CD4-positive, alpha-beta T cell treated with Interferon alpha-2 for 1 hour (primary cell): ENCODE data around the gene ISYNA1.

Source experiments
- DNase-seq, 2 donors: peaks; one replicate each; pipeline ENCODE4 v3.0.0-alpha.2; 2020 to 2022

ISYNA1 gene

GRCh38 chr19:18430417-18431144 lies 7.4 kb downstream of the ISYNA1 start:
- DNase-seq: no peak

GRCh38 chr19:18429717-18430416 lies 8.1 kb downstream of the ISYNA1 start:
- DNase-seq: peak in 1 of 2 donors; percentile 49

GRCh38 chr19:18428787-18429674 lies 8.9 kb downstream of the ISYNA1 start:
- DNase-seq: peak; percentile 89 to 92

- no peak for DNase-seq
Observed at GRCh38 chr19:18428173-18428786, 9.7 kb downstream of the ISYNA1 start.

- no peak for DNase-seq
Observed at GRCh38 chr19:18427743-18428113, 10.2 kb downstream of the ISYNA1 start.

GRCh38 chr19:18427080-18427742 lies 10.7 kb downstream of the ISYNA1 start:
- no peak for DNase-seq

GRCh38 chr19:18426416-18426767 lies 11.5 kb downstream of the ISYNA1 start:
- DNase-seq: no peak

GRCh38 chr19:18425515-18426415 lies 12.2 kb downstream of the ISYNA1 start:
- no peak for DNase-seq

GRCh38 chr19:18424890-18425514 lies 12.9 kb downstream of the ISYNA1 start:
- no peak for DNase-seq

- no peak for DNase-seq
Observed at GRCh38 chr19:18424122-18424889, 13.6 kb downstream of the ISYNA1 start.

GRCh38 chr19:18423258-18424020 lies 14.5 kb downstream of the ISYNA1 start:
- no peak for DNase-seq

GRCh38 chr19:18422530-18423191 lies 15.3 kb downstream of the ISYNA1 start:
- DNase-seq: peak in 1 of 2 donors; percentile 65

- DNase-seq: no peak
Observed at GRCh38 chr19:18421371-18421959, 16.5 kb downstream of the ISYNA1 start.

- no peak for DNase-seq
Observed at GRCh38 chr19:18420930-18421329, 17.0 kb downstream of the ISYNA1 start.

- peak in 1 of 2 donors; percentile 62 for DNase-seq
Observed at GRCh38 chr19:18419699-18420460, 18.1 kb downstream of the ISYNA1 start.

- peak; percentile 75 to 84 for DNase-seq
Observed at GRCh38 chr19:18419195-18419698, 18.7 kb downstream of the ISYNA1 start, which contains the start of gene SSBP4. TSS of gene SSBP4 (plus strand) at chr19:18419398. CDS start at chr19:18419649, 251 bp downstream.
